NCI-H1105 treated with DMSO at 0.1 percent for 48 hours (cell line): ENCODE data around the gene ALX4.

Source experiments
- DNase-seq: peaks from one replicate; lab custom pipeline; 2025; lab: John Stamatoyannopoulos, UW

Gene ALX4

DNA sequence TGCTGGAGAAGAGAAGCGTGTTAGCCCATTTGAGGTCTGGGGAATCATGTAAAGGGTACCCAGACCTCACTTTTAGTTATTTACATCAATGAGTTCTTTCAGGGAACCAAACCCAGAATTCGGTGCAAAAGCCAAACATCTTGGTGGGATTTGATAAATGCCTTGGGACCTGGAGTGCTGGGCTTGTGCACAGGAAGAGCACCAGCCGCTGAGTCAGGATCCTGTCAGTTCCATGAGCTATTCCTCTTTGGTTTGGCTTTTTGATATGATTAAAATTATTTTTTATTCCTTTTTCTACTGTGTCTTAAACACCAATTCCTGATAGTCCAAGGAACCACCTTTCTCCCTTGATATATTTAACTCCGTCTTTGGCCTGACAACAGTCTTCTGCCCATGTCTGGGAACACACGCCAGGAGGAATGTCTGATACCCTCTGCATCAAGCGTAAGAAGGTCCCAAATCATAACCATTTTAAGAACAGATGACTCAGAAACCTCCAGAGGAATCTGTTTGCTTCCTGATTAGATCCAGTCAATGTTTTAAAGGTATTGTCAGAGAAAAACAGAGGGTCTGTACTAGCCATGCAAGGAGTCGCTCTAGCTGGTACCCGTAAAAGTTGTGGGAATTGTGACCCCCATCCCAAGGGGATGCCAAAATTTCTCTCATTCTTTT lies 65.2 kb downstream of the ALX4 start:
- DNase-seq, result no peak

DNA sequence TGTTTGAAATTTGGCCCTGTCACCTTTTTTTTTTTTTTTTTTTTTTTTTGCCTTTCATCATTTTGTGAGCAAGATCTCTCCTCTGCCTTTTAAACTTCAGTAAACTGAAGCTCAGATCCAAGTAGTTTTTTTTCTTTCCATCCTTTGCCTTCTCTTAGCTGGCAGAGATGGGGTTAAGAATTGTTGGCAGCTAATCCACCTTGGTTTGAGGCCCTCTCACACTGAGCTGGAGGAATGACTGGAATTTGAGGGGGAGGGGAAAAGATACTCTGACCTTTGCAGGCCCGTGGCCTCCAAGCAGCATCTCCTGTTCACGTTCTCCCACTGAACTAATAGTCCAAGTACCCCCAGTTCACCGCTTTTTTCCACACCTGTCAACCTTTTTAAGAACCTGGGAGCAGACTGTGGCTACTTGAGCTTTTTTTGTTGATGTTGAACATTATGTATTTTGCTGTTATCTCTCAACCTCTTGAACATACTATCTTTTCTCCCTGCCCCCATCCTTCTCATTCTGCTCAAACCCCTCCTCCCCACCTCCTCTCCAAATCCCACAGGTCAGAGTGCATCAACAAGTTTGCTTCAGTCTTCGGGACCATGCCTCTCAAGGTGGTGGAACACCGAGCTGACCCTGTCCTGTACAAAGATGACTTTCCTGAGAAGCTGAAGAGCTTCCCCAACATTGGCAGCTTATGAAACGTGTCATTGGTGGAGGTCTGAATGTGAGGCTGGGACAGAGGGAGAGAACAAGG lies 66.2 kb downstream of the ALX4 start:
- DNase-seq, result no peak

DNA sequence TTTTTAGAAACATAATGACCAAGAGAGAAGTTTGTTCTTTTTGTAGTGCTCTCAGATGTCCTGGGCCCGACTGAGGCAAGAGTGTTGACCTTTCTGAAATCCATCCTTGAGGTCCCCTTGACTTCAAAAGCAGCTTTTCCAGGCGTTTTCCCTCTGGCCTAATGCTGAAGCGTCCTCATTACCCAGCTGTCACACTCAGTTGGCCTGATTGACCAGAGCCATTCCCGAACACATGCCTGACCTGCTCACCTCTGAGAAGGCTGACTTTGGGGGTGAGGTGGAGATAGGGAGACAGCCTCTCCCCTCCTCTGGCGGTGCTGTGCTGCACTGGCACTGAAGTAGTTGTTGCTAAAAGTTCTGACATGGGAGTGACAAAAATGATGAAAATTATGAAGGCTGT lies 66.9 kb downstream of the ALX4 start:
- DNase-seq, result no peak

DNA sequence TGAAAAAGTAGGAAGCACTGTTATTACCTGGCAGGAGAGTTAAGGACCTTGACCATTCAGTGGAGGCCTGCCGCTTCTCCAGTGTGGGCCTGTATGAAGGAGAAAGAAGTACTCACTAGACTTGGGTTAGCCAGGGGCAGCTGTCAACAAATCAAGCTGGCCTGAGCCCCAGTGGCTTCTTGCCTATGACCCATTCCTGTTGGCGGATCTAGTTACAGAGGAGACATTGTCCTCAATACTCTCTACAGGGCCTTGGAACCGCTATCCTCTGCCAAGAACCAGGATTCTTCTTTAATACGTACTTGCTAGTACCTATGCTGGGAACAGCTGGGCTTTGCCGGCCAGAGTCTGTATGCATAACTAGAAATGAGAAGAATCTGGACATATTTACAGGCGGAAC lies 68.1 kb downstream of the ALX4 start:
- no peak for DNase-seq

DNA sequence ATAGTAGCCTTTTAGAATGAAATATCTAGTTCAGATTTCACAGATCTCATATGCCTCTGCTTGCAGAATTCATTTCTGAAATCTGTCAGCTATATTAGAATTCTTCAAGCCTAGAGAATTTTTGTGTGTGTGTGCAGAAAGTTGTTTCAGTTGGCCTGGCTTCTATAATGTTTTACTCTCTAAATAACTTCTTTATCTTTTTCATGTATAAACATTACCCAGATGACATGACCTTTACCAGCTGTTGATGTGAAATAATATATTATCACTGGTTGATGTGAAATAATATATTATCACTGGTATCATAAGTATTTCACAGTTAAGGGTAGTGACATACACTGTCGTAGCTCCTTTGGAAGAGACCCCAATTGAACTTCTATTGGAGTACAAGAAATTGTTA lies 72.8 kb downstream of the ALX4 start:
- DNase-seq, result no peak

DNA sequence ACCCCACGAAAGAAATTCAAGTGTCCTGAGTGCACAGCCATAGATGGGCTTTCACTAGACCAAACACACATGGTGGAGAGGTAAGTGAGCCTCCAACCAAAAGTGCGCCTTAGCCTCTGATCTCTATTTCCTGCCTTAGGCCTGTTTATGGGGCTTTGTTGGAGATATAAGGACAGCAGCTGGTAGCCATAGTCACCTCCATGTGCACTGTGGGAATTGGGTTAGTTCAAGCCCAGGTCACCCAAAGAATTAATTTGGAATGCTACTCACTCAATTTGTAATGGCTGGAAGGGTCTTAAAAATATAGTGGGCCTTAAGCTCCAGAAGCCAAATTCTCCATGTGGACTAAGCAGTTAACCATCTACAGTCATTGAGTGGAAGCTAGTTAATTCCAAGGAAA lies 73.6 kb downstream of the ALX4 start:
- DNase-seq, result no peak

DNA sequence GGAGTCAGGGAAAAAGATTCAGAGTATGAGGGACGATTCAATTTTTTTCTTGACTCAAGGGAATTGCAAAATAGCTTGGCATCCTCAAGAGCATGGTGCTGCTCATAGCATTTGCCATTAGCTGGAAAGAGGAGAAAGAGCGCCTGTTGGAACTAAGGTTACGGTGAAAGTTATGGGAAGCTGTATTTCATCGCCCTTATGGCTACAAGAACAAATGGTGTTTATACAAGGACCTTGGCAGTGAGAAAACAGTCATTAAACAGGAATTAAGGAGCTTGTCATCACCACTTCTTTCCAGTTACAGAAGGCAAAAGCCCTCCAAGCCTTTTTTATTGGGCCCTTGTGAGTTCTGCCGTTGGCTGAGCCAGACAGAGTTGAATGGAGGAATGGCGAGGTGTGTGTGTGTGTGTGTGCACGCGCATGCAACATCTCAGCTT lies 74.2 kb downstream of the ALX4 start:
- no peak for DNase-seq

DNA sequence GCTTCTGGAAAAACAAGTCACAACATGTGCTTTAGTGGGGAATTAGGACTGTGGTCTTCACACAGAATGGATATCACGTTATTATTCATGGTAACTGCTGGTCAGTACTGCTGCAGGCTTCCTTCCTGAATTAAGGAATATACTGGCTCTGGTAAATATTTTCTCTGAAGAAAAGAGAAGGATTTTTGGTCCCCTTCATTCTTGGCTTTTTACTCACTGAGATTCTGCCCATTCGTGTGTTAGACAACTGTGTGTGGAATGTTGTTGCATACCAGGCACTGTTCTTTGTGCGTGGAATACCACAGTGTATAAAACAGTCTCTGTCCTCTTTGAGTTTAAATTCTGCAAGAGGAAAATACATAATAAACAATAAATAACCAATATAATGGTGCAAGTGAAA lies 80.3 kb downstream of the ALX4 start:
- no peak for DNase-seq

DNA sequence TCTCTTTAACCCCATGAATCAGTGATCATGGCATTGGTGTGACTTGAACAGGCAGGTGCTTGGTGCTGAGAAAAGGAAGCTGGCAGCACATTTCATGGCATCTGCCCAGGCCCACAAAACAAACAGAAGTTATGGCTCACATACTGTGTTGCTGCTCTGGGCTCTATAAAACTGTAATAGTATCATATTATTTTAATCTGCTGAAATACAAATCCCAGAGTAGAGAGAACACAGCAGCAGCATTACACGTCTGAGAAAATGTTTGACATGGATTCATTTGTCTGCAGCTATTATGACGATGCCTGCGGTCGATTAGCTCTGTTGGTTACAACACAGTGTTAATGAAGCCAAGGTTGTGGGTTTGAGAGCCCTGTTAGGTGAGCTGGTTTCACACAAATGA lies 80.8 kb downstream of the ALX4 start:
- no peak for DNase-seq

DNA sequence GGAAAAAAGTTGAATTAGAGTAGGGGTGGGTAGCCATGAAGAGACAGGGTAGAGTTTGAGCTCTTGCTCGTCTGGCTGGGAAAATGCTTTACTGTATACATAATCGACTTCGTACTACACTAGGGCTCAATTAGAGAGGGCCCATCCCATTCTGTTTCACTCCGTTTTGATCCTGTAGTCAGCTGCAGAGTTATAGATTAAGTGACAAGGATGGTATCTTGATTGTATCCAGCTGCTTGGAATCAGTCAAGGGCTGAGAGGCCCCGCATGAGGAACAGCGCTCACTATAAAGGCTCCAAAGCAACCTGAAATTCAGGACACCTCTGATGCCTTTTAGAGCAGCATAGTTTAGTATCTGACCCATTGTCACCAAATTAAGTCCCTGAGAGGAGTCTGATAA lies 81.6 kb downstream of the ALX4 start:
- no peak for DNase-seq

DNA sequence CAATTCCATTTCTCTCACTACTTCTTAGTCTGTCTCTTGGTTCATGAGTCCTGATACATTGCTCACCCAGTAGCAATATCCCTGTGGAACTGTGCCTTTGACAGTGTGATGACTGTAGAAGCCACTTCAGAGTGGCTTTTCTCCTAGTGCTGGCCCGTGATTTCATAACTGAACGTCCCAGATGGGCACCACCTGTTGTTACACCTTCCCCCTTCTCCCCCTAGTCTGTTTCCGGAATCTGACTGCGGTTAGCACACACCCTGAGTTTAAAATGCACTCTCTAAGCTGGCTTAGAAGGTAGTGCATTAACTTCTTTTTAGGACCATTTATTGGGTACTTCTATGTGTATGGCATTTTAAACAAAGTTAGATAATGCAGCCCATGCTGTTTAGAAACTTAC lies 83.0 kb downstream of the ALX4 start:
- DNase-seq, result no peak

DNA sequence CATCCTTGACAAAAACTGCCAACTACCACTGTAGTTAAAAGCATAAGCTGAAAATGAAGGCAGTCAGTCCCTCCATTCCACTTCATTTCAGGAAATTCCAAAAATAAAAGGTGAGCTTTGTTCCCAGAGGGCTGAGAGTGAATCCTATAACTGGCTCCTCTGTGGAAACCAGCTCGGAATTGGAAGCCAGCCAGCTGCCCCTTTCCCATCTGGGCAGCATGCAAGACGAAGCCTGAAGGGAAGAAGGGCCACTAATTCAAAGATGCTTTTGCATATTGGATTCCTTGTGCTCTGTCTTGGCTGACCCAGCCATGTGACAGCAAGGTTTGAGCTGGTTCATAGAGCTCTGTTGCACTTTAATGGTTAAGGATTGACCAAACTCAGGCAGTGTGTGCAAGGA lies 83.4 kb downstream of the ALX4 start:
- no peak for DNase-seq

DNA sequence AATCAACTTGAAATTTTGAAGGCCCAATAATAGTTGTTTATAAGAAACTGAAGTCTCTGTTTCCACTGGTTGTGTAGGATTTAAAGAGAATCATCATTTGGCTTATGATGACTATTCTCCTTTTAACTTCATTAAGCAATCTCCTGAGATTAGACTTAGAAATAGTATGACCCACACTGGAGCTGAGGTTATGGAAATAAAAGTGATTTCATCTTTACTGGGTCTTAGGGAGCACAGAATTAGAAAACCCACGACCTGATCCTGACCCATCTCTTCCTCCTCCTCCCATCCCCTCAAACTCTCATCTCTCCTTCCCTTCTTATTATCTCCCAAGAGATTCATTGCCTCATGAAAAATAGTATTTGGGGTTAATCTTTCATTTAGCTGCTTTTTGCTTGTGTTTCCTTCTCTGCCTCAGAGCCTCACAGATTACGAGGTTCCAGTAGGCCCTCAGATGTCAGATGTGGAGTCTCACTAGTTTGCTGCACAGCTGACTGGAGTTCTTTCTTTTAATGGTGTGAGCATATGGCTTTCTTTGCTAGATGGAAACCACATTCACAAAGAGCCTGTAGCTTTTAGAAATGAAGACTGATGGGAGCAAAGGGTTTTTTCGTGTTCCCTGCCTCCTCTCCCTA lies 85.0 kb downstream of the ALX4 start:
- no peak for DNase-seq

DNA sequence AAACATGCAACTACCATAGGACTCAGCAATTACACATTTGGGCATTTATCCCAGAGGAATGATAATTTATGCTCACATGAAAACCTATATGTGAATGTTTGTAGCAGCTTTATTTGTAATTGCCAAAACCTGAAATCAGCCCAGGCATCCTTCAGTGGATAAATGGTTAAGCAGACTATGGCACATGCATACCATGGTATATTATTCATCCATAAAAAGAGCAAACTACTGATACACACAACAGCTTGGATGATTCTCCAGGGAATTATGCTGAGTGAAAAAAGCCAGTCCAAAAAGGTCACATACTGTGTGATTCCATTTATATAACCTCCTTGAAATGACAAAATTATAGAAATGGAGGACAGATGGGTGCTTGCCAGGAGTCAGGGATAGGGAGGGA lies 86.7 kb downstream of the ALX4 start:
- DNase-seq, result no peak

DNA sequence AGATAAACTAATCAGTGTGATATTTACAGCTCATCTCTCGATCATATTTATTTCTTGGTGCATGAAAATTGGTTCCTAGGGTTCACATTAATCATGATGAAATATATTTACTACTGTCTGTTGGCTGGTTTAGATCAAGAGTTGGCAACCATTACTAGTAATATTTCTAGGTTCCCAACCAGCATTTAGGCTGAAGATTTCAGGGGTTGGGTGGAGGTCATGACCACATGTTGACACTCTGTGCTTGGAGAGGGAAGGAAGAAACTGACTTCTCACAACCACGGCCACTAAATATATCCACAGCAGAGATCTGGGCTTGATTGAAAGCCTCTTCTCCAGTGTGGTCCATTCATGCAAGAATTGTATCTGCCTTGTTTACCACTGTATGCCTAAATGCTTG lies 87.9 kb downstream of the ALX4 start:
- no peak for DNase-seq

DNA sequence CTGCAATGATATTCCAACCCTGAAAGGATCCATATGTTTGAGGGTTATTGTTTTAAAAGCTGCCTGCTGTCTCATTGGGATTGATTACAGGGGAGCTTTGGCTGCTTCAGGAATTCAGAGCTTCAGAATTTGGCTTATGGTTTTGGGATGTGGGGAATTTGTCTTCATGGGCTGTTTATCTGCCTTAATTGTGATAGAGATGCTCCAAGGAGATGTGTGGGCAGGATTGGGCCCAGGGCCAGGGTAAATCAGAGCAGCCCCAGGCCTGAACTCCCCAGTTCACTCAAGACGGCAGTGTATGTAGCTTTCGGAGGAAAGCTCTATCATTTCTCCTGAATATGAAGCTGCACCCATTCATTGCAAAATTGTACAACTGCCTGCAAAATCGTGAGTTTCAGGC lies 88.5 kb downstream of the ALX4 start:
- no peak for DNase-seq

DNA sequence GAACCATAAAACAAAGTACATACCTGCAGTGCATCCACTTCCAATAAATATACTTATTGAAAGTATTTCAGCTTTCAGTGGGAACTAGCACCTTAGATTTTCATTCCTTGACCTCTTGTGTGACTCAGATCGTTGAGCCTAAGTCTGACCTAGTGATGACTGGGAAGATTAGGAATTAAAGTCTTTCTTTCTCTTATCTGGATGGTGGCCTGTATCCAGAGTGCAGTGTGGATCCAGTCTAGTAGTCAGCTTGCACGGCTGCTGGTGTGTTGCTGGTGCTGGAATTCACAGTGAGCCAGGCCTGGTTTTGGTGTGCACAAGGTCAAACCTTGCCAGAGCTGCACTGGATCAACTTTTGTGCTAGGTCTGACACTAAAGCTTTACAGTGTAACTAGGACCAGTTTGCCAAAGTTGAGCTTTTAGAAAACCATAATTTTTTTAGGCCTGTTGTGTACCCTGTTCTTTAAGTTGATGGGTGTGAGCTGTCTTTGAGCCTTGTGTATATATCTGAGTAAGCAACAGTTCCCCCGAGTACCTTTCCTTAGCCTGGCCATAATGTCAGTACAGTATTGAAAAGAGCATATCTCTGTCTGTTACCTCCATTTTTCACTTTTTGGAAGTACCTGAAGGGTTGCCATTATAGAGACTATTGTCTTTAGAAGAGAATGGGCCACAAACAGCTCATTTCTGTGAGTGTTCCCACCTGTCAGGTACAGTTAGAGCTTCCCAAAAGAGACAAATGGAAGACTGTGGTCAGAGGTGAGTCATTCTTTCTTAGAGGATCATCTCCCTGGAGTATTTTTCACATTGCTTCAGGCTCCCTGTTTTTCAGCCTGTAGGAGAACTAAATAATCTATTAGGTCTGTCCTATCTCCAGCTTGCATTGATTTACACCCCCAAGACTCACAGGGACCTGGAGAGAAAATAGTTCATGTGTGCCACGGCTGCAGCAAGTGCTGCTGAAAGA lies 89.8 kb downstream of the ALX4 start:
- DNase-seq, result no peak

DNA sequence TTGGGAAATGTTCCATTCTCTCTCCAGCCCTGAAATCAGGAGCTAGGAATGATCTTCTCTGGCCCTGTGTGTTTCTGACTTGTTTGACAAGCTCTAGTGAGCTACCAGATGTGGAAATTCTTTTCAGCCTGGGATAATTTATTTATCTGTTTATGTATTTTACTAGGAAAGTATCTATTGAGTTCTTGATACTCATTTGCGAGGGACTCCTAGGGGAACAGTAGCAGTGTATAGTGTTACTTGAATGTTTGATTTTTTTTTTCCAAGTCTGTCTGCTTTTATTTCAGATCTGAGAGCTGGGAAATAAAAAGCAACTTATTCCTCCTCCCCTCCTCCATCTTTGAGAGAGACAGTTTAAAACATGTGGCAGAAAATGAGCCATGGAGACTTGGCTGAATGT lies 92.5 kb downstream of the ALX4 start:
- no peak for DNase-seq

DNA sequence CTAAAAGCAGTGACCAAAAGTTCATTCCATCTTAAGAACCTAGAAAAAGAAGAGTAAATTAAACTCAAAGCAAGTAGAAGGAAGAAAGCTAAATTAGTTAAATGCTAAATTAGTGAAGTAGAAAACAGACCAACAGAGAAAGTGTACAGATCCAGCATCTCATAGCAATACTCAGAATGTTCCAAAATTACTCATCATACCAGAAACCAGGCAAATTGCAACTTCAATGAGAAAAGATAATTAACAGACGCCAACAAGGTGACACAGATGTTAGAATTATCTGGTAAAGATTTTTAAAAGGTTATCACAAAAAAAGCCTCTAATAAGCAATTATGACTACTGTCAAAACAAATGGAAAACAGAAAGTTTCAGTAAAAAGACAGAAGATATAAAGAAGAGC lies 96.8 kb downstream of the ALX4 start:
- no peak for DNase-seq

DNA sequence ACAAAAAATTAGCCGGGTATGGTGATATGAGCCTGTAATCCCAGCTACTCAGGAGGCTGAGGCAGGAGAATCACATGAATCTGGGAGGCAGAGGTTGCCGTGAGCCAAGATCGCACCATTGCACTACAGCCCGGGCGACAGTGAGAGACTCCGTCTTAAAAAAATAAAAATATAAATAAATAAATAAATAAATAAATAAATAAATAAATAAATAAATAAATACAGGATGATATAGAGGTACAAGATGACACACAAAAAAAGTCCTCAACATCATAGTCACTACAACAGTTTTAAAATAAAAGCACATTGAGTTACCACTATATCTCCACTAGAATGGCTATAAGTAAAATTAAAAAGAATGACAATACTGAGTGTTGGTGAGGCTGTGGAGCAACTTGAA lies 97.8 kb downstream of the ALX4 start:
- no peak for DNase-seq
